ENCODE results near the gene SH2D4B. TPM values are rescaled to one million over a fixed set of nuclear protein-coding genes. Genes with fewer than 3 reads are reported as not detected.
A peak's percentile ranks its signal among the peaks of the same experiment; 100 is the strongest.

The SH2D4B gene
- polyA plus RNA-seq, 1 experiment = not detected

DNA sequence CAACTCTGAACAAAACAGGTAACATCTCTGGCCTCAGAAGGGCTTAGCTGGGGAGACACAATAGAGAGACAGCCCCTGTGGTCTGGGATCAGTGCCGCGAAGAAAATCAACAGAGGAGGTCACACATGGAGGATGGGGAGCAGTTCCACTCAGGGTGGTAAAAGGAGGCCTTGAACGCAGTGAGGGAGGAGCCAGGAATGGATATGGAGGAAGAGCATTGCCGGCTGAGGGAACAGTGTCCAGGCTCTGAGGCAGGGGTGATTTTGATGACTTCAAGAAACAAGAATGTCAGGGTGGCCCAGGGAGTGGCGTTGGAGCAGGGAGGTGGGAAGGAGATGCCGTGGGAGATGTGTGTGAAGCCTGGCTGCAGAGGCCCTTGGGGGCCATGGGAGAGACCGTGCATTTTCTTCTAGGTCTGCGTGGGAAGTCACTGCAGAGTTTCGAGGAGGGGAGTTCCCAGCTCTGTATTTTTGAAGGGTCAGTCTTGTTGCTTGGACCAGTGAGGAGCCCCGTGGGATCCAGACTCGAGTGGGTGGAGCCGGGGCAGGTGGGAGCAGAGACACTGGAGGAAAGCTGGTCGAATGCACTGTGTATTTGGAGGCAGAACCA lies 35.7 kb upstream of the SH2D4B start:
- DNase-seq (ENCODE audit: low read depth, low spot score) = no peak
- TF ChIP-seq, protein P1, sequence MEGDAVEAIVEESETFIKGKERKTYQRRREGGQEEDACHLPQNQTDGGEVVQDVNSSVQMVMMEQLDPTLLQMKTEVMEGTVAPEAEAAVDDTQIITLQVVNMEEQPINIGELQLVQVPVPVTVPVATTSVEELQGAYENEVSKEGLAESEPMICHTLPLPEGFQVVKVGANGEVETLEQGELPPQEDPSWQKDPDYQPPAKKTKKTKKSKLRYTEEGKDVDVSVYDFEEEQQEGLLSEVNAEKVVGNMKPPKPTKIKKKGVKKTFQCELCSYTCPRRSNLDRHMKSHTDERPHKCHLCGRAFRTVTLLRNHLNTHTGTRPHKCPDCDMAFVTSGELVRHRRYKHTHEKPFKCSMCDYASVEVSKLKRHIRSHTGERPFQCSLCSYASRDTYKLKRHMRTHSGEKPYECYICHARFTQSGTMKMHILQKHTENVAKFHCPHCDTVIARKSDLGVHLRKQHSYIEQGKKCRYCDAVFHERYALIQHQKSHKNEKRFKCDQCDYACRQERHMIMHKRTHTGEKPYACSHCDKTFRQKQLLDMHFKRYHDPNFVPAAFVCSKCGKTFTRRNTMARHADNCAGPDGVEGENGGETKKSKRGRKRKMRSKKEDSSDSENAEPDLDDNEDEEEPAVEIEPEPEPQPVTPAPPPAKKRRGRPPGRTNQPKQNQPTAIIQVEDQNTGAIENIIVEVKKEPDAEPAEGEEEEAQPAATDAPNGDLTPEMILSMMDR (IDR thresholded peaks at IDR 0.05; ENCODE audit: low read depth, low read length) = no peak
- ChIA-PET CTCF (interaction anchor here (0.9 to 7.1 kb wide), 3 partner anchors 39 to 57 kb away, joined by 3 to 53 read pairs (median 3); no protein-coding TSS in a partner anchor), POLR2A (no interaction called here)
- Histone ChIP-seq H3K27ac (ENCODE audit: low read depth, low read length) (no peak overlapping the region), H3K4me3 (ENCODE audit: low read depth, low read length) (no peak overlapping the region), H3K9me3 (ENCODE audit: control insufficient read depth, insufficient read depth, low read length) (no peaks in the 10 kb centered on the region), H3K27me3 (ENCODE audit: control insufficient read depth, insufficient read depth, low read length) (no peaks in the 10 kb centered on the region)

DNA sequence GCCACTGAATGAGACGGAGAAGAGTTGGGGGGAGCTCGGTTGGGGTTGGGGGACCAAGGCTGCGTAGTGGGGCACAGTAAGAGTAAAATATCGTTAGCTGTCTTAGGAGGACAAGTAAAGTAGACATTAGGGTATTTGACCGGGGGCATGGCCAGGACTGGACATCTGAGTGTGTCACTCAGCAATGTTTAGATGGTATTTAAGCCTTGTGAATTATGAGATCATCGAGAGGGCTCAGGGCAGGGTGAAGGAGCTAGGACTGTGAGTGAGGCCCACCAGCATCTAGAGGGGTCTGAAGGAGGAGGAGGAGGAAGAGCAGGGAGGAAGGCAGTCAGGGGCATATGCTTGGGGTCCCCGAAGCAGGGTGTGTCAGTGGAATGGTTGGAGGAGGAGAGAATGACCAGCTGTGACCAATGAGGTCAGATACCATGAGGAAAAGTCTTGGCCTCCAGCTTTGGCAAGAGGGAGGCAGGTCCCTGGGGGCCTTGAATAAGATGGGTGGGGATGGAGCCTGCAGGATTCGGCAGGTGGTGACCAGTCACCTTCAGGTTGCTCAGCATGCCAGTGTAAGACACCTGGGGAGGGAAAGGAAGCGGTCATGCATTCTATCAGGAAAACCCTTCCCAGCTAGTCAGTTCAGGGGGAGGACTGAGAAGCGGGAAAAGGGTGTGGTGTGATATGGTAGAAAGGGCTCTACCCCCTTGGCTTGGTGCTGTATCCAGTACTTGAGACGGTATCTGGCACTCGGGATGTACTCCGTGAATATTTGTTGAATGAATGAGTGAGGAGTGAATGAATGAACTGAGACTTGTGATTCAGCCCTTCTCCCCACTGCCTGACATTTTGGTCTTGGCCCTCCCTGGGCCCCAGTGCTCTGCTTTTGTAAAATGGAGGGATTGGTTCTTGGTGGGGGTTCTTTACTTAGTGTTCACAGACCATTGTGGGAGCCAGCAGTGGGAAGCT lies 34.8 kb upstream of the SH2D4B start:
- TF ChIP-seq, protein P1 (IDR thresholded peaks at IDR 0.05; ENCODE audit: low read depth, low read length) = no peak
- ChIA-PET CTCF (interaction anchor here (0.9 to 7.1 kb wide), 6 partner anchors 12 to 58 kb away, joined by 3 to 128 read pairs (median 40); no protein-coding TSS in a partner anchor), POLR2A (no interaction called here)
- Histone ChIP-seq H3K4me3 (ENCODE audit: low read depth, low read length) (no peak overlapping the region), H3K27ac (ENCODE audit: low read depth, low read length) (no peak overlapping the region), H3K9me3 (ENCODE audit: control insufficient read depth, insufficient read depth, low read length) (no peaks in the 10 kb centered on the region), H3K27me3 (ENCODE audit: control insufficient read depth, insufficient read depth, low read length) (no peaks in the 10 kb centered on the region)
- DNase-seq (ENCODE audit: low read depth, low spot score) = no peak

DNA sequence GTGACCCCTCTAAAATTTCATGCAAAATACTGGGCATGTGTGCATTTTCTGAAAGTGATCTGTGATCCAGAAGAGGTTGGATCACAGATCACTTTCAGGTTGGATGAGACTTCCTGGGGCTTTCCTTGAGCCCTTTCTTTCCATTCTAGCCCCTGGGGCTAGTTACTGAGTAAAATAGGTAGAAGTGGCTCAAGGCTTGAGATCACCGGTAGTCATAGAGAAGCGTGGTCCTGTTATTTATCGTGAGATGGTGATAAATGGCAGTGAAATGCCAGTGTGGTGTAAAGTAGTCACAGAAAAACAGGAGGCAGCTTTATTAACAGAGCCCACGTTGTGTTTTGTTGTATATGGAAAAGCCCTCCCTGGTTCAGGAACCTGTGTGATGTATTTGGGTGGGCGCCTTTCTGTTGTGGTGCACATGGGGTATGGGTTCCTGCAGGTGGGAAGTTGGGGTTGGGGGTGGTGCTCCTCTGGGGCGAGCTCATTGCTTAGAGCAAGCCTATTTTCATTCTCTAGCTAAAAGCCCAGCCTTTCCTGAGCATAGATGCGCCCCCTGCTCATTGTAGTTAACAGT lies 34.0 kb upstream of the SH2D4B start:
- POLR2A ChIA-PET = no interaction called here
- H3K27ac ChIP-seq (ENCODE audit: low read depth, low read length) = peak overlapping the region; percentile 42
- no peak for DNase-seq (ENCODE audit: low read depth, low spot score)
- TF ChIP-seq, protein P1 (IDR thresholded peaks at IDR 0.05; ENCODE audit: low read depth, low read length) = no peak
- CTCF ChIA-PET = interaction anchor here (1.0 to 3.7 kb wide), 4 partner anchors 11 to 59 kb away, joined by 4 to 128 read pairs (median 59); no protein-coding TSS in a partner anchor
- H3K4me3 ChIP-seq (ENCODE audit: low read depth, low read length) = no peak overlapping the region
- no peaks in the 10 kb centered on the region for H3K27me3 ChIP-seq (ENCODE audit: control insufficient read depth, insufficient read depth, low read length)
- H3K9me3 ChIP-seq (ENCODE audit: control insufficient read depth, insufficient read depth, low read length) = no peaks in the 10 kb centered on the region

DNA sequence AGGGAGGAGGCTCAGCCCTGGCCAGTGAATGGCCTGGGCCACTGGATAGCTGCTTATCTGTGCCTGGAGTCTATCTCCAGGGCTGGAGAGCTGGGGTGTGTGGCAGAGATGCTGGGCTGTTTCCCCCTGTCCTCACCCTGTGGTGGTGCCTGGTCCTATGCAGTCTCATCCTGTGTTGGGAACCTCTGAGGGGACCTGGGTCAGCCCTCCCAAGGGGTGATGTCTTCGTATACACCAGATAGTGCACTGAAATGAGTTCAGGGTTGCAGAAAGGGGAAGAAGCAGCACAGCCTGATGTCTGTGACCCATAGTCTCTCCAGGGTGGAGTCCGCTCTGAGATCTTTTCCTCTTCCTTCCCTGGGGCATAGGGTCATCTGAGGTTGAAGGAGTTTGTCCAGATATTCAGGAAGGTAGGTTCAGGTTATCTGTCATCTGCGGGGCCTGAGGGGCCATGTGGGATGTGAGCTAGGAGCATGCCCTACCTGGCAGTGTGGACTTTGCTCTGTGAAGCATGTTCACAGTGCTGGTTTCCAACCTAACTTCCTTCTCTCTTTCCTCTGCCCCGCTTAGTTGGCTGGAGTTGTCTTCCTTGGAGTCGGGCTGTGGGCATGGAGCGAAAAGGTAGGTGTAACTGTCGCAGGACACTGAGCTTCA lies 33.4 kb upstream of the SH2D4B start:
- ChIA-PET POLR2A (no interaction called here), CTCF (interaction anchor here (0.6 to 3.7 kb wide), 17 partner anchors 8 to 158 kb away, joined by 3 to 128 read pairs (median 14); partner anchors contain the start of gene PRXL2A)
- DNase-seq (ENCODE audit: low read depth, low spot score) = no peak
- H3K27ac ChIP-seq (ENCODE audit: low read depth, low read length) = peak overlapping the region; percentile 42
- no peak overlapping the region for H3K4me3 ChIP-seq (ENCODE audit: low read depth, low read length)
- H3K27me3 ChIP-seq (ENCODE audit: control insufficient read depth, insufficient read depth, low read length) = no peaks in the 10 kb centered on the region
- H3K9me3 ChIP-seq (ENCODE audit: control insufficient read depth, insufficient read depth, low read length) = no peaks in the 10 kb centered on the region
- TF ChIP-seq, protein P1 (IDR thresholded peaks at IDR 0.05; ENCODE audit: low read depth, low read length) = no peak
